Testis (tissue), 2 donors: ENCODE measurements around the gene LCP2.

Experiments
- CTCF ChIP-seq, 3 experiments: fragments of 450-650 bp in 2 of 3; fragments of 200-600 bp in 1 of 3; sonication (generic) in 1 of 3; IDR thresholded peaks; one replicate each; pipeline ENCODE4 v1.5.1; 2016 to 2019; ENCODE audit warnings: antibody characterized with exemption in 3 of 3, mild to moderate bottlenecking in 2 of 3, moderate library complexity in 1 of 3
- POLR2A ChIP-seq: fragments of 450-650 bp; IDR thresholded peaks from one replicate; pipeline ENCODE4 v1.6.1; 2017; ENCODE audit warnings: antibody characterized with exemption, mild to moderate bottlenecking, moderate library complexity

GRCh38 chr5:170327168-170327567 lies 29.6 kb upstream of the LCP2 start:
- TF ChIP-seq POLR2A (no peak), CTCF (IDR thresholded peaks at IDR 0.05) (no peak)
